AG04450 (cell line): ENCODE data around the gene SLC6A20. TPM values are rescaled to one million over a fixed set of nuclear protein-coding genes. Genes with fewer than 3 reads are reported as not detected.

Experiments
- CTCF ChIA-PET: fragments of 300-600, 350-600 bp; formaldehyde crosslinking; extraction: SDS; loops from one replicate; lab custom pipeline; 2022; ENCODE audit warnings: antibody characterized with exemption, inconsistent platforms; lab: Charles Lee
- POLR2A ChIA-PET: fragments of 350-600 bp; formaldehyde crosslinking; extraction: SDS; loops from one replicate; lab custom pipeline; 2021; ENCODE audit warnings: antibody characterized with exemption, inconsistent platforms; lab: Yijun Ruan, JAX
- DNase-seq: peaks from one replicate; pipeline ENCODE4 v3.0.0-alpha.2; 2011; ENCODE audit warnings: low read depth, low spot score
- H3K27ac ChIP-seq: one replicate; pipeline ENCODE4 v1.5.1; 2012; ENCODE audit warnings: low read depth, low read length, control low read depth
- H3K27me3 ChIP-seq: one replicate; pipeline ENCODE4 v1.6.0; 2012; ENCODE audit warnings: low read length; ENCODE audit not compliant: control insufficient read depth, insufficient read depth
- H3K4me3 ChIP-seq: 2 replicates; pipeline ENCODE4 v1.5.1; 2011; ENCODE audit warnings: mild to moderate bottlenecking, low read depth, low read length, control low read depth
- H3K9me3 ChIP-seq: 2 replicates; pipeline ENCODE4 v1.5.1; 2012; ENCODE audit warnings: low read length; ENCODE audit not compliant: control insufficient read depth, insufficient read depth
- CTCF ChIP-seq: IDR thresholded peaks from 2 replicates; pipeline ENCODE4 v1.5.1; 2011; ENCODE audit warnings: low read depth, low read length, control low read depth, inconsistent platforms
- polyA plus RNA-seq: library from polyadenylated mRNA; depleted of rRNA; stranded (reverse); fragments of >200 nt; gene quantifications from 2 replicates; pipeline ENCODE4 v1.2.3, GENCODE V29; 2011

Gene SLC6A20
- polyA plus RNA-seq, 1 experiment, result not detected

GRCh38 chr3:45781841-45782240, 14.5 kb downstream of the SLC6A20 start:
- H3K27ac ChIP-seq, result no peak overlapping the region
- H3K27me3 ChIP-seq, result peaks cover 50% of the 10 kb centered on the region
- CTCF ChIA-PET, result no interaction called here
- no peak for DNase-seq
- H3K9me3 ChIP-seq, result no peaks in the 10 kb centered on the region; the same call in 1 of the 2 replicates
- H3K4me3 ChIP-seq, result no peak overlapping the region
- POLR2A ChIA-PET, result no interaction called here
- no peak for TF ChIP-seq CTCF

GRCh38 chr3:45781271-45781670, 15.1 kb downstream of the SLC6A20 start:
- POLR2A ChIA-PET, result no interaction called here
- no peak for TF ChIP-seq CTCF
- Histone ChIP-seq H3K27ac (no peak overlapping the region), H3K9me3 (no peaks in the 10 kb centered on the region; the same call in 1 of the 2 replicates), H3K27me3 (peaks cover 53% of the 10 kb centered on the region), H3K4me3 (no peak overlapping the region)
- DNase-seq, result no peak
- CTCF ChIA-PET, result no interaction called here

- peaks cover 59% of the 10 kb centered on the region for H3K27me3 ChIP-seq
- H3K4me3 ChIP-seq, result no peak overlapping the region
- DNase-seq, result no peak
- no peak overlapping the region for H3K27ac ChIP-seq
- H3K9me3 ChIP-seq, result no peaks in the 10 kb centered on the region; the same call in 1 of the 2 replicates
- TF ChIP-seq CTCF, result no peak
- CTCF ChIA-PET, result no interaction called here
- POLR2A ChIA-PET, result no interaction called here
Measured at GRCh38 chr3:45779746-45780735, 16.3 kb downstream of the SLC6A20 start.

- Histone ChIP-seq H3K9me3 (no peaks in the 10 kb centered on the region; the same call in 1 of the 2 replicates), H3K27ac (no peak overlapping the region), H3K4me3 (no peak overlapping the region), H3K27me3 (peaks cover 63% of the 10 kb centered on the region)
- ChIA-PET POLR2A (no interaction called here), CTCF (no interaction called here)
- no peak for DNase-seq
- TF ChIP-seq CTCF, result no peak
Measured at GRCh38 chr3:45778761-45779201, 17.6 kb downstream of the SLC6A20 start.
